Motor neuron (in vitro differentiated cells): ENCODE results near the gene SORCS1. TPM values are rescaled to one million over a fixed set of nuclear protein-coding genes. Genes with fewer than 3 reads are reported as not detected.

Experiments used
- ATAC-seq, 8 experiments: fragments of 200-7000 bp; cut with Tn5 transposase; replicated peaks in 6 of 8; 2 replicates each; pipeline ENCODE4 v1.8.0; 2021; ENCODE audit warnings: mild to moderate bottlenecking in 8 of 8, moderate library complexity in 8 of 8
- H3K27ac ChIP-seq, 2 donors: fragments of 250-450 bp; sonication (Bioruptor Pico); 2 replicates each; pipeline ENCODE4 v1.9.0; 2021; ENCODE audit warnings: antibody characterized with exemption in 2 of 2, mild to moderate bottlenecking in 2 of 2, moderate library complexity in 1 of 2
- H3K4me1 ChIP-seq, 2 donors: fragments of 250-450 bp; sonication (Bioruptor Pico); replicated peaks in 1 of 2; 2 replicates each; pipeline ENCODE4 v1.6.1; 2021; ENCODE audit warnings: antibody characterized with exemption in 2 of 2, mild to moderate bottlenecking in 2 of 2, moderate library complexity in 1 of 2
- H3K4me3 ChIP-seq, 5 donors: fragments of 250-450 bp; sonication (Bioruptor Pico); 2 replicates each; pipeline ENCODE4 v1.9.0; 2021; ENCODE audit warnings: antibody characterized with exemption in 5 of 5, mild to moderate bottlenecking in 5 of 5, moderate library complexity in 4 of 5
- WGBS, 10 experiments: fragments of 450-650 bp; shearing (Covaris generic); methylation state at CpG; one replicate each; pipeline ENCODE4 v1.0.0; 2022; 5-methylcytosine and 5-hydroxymethylcytosine counted together
- in situ Hi-C, 9 experiments: fragments of 400-800 bp; cut with MboI; loops; one replicate each; pipeline ENCODE4 v1.15.0; 2021; ENCODE audit warnings: low sequenced_read_pairs in 9 of 9, low pct_unique_long_range_greater_than_20kb in 2 of 9; ENCODE audit not compliant: unreplicated experiment in 9 of 9
- total RNA-seq, 8 experiments: library from RNA; unstranded; fragments of 300-600 nt; gene quantifications; 2 replicates each; pipeline versions ENCODE4 v1.2.3 to v1.2.4, GENCODE V29; 2022

Gene SORCS1
- total RNA-seq, 8 experiments from 2014 or later, result 0.27 to 17.0 (median 11.0) TPM

DNA sequence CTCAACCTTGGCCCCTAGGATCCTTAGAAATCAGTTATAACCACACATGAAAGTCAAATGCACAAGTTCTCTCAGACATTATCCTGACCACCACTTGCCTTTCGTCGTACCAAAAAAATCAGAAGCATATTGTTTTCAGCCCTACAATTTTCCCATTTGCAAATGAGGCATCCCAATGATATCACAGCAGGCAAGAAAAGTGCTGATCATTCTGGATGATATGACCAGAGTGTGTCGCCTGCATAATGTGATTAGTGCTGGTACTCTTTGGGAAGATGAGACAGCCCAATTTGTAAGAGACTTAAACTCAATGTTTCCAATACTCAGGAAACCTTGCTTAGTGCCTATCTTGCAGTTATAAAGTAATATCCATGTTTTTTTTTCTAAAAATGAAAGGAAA is 168.0 kb downstream of the SORCS1 start:
- no peak overlapping the region for H3K4me3 ChIP-seq
- H3K4me1 ChIP-seq, result peaks cover 0 to 28% of the 10 kb centered on the region in 2 donors
- 3 to 100% (median 97%) methylated on average over 1 to 3 of the region's 3 CpGs; no CpG with 5 or more reads in 3 of the 10 experiments for WGBS, 10 experiments
- in situ Hi-C loops, result no loop called here
- peak in 1 of 8 experiments; percentile 29 for ATAC-seq
- H3K27ac ChIP-seq, result no peak overlapping the region

DNA sequence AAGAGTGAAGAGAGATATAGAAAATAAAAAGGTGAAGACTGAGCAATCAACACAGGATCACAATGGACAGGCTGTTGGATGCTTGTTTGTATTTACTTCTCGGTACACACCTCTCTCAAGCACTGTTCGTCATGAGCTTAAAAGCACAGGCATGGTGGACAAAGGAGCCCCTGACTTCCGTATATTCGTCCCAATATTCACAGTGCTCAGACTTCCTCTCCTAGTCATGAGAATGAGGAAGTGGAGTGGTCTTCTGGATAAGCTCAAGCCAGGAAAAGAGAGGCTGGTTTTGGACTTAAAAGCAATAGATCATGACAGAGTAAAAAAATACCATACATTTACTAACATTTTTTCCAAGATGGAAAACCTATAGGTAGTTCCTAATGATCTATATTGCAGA is 172.5 kb downstream of the SORCS1 start:
- Histone ChIP-seq H3K4me3 (no peak overlapping the region), H3K4me1 (no peaks in the 10 kb centered on the region), H3K27ac (no peak overlapping the region)
- in situ Hi-C loops, result no loop called here
- 16 to 100% (median 86%) methylated on average over 1 to 4 of the region's 4 CpGs; no CpG with 5 or more reads in 1 of the 10 experiments for WGBS, 10 experiments
- ATAC-seq, result no peak

DNA sequence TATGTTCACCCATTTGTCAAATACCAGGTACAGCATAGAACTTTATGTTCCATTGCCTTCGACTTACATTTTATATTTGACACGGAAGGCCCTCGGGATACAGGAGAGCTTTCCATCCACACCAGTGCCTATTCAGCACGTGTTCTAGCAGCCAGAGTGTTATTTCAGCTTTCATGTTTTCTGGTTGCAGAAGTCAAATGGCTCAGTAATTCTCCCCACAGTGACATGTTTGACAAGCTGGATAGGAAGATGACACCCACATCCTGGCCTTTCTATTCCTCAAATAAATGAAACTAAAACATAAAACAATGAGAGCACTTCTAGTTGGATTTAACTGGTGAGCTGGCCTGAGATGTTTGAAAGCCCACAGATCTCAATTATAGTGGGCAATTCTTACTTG is 173.4 kb downstream of the SORCS1 start:
- H3K27ac ChIP-seq, result no peak overlapping the region
- no peaks in the 10 kb centered on the region for H3K4me1 ChIP-seq
- no peak for ATAC-seq
- H3K4me3 ChIP-seq, result no peak overlapping the region
- in situ Hi-C loops, result no loop called here
- 30 to 100% (median 75%) methylated on average over 1 to 4 of the region's 4 CpGs; no CpG with 5 or more reads in 1 of the 10 experiments for WGBS, 10 experiments

DNA sequence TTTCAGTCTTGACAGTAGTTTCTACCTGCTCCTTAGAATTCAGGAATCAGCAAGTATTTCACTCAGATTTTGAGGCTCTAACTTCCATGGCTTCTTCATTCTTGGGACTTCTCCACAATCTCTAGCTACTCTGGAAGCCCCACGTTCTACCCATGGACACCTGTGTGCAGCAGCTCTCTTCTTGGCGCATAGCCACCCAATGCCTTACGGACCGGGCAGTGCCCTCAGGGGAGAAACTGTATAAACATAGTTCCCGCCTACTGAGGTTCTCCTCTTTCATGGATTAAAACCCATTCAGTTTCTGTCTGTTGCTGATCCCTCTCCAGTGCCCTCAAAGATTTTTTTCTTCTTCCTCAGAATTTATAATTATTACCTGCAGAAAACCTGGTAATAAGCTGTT is 177.1 kb downstream of the SORCS1 start:
- ATAC-seq, result no peak
- Histone ChIP-seq H3K4me3 (no peak overlapping the region), H3K4me1 (peaks cover 0 to 2% of the 10 kb centered on the region in 2 donors), H3K27ac (no peak overlapping the region)
- 20 to 97% (median 76%) methylated on average over 1 to 5 of the region's 5 CpGs; no CpG with 5 or more reads in 2 of the 10 experiments for WGBS, 10 experiments
- in situ Hi-C loops, result no loop called here

DNA sequence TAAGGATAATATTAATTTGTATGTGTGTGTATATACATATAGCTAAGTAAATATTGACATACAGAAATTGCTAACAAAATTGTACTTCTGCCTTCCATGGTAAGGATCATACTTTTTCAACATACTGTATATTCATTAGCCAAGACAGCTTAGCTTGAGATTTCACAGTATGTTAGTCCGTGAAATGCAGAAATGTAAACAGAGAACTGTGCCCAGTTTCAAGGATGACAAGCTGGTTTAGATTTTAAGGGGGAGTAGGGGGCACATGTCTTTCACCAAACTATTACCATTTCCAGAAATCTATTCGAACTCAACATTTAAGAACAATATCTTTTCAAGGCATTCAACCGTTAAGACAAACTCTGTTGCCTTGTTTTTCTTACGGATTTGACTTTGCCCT is 182.2 kb downstream of the SORCS1 start:
- ATAC-seq, result no peak
- 13 to 96% (median 73%) methylated on average over 1 to 4 of the region's 4 CpGs; no CpG with 5 or more reads in 1 of the 10 experiments for WGBS, 10 experiments
- H3K4me1 ChIP-seq, result peaks cover 11 to 22% of the 10 kb centered on the region in 2 donors
- no peak overlapping the region for H3K4me3 ChIP-seq
- in situ Hi-C loops, result no loop called here
- no peak overlapping the region for H3K27ac ChIP-seq

DNA sequence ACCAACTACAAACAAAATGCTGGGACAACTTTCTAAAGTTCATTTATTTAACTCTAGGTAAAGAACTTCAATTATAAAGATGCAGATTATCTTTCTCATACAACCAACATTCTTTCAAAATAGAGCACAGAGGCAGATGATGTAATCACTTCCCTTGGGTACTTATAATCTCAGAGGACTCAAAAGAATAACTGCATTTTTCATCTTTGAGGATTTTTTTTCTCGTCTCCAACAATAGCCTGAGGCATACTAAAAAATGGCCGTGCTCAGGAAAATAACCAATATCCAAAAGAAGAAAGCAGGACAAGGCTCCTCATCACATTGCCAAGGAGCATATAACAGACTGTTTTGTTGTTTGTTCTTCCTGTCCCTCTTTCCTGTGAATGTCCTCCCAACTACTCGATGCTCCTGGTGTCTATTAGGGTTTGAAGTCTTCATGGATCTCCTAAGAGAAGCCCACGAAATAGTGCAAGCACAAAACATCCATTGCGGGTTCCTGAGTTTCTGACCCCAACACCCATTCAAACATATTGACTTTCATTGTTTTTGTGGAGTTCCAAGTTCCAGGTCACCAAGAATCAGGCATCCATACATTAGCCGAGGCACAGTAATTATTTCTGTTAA is 182.9 kb downstream of the SORCS1 start:
- in situ Hi-C loops, result no loop called here
- H3K4me1 ChIP-seq, result peaks cover 11 to 22% of the 10 kb centered on the region in 2 donors

DNA sequence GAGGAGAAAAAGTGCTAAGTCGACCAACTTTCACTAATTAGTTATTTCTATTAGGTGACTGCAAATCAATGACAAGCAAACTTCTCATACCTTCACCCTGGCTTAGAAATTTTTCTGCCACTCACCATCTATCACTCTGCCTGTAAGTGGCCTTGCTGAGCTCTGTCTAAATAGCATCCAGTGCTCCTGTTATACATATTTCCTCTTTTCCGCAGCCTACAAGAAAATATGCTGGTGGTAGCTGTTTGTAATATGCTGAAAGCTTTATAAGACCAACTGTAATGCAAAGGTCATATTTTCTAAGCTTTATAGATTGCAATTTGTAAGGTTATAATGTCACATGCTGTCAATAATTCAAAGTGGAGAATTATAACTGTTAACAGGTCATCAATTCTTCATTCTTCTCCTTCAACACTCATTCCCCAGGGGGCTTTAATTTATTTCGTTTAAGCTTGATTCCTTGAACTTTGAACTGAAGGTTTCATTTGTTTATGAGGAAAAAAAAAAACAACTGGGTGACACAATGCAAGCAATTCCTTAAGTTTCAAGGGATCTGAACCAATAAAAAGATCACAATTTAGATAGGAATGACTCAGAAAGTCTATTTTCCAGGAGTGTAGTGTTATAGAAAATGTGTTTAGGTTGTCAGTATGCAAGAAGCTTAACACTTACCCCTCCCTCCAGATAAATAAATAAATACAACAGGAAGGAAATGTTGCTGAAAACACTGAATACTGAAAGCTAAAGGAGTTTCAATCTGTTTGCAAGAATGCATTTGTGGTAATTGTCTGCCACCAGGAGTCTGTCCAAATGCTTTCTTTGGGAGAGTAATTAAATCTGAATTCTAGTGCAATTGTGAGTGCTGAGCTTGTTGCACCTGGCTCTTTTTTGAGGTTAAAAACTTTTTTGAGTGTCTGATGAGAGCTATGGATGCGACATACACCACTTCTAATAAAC is 183.7 kb downstream of the SORCS1 start:
- 15 to 64% (median 22%) methylated on average over 3 to 4 of the region's 4 CpGs; no CpG with 5 or more reads in 1 of the 10 experiments for WGBS, 10 experiments
- no peak overlapping the region for H3K27ac ChIP-seq
- no peak overlapping the region for H3K4me3 ChIP-seq
- in situ Hi-C loops, result no loop called here
- ATAC-seq, result peak in 6 of 8 experiments; percentile 49 to 91 (median 88)
- H3K4me1 ChIP-seq, result peaks cover 11 to 22% of the 10 kb centered on the region in 2 donors

More for the DNA sequence above, 182.9 kb downstream of the SORCS1 start:
- ATAC-seq, result peak in 2 of 8 experiments; percentile 14 to 28
- H3K4me3 ChIP-seq, result no peak overlapping the region
- H3K27ac ChIP-seq, result no peak overlapping the region
- WGBS, 10 experiments, result 0 to 100% (median 60%) methylated on average over 1 to 6 of the region's 6 CpGs; no CpG with 5 or more reads in 1 of the 10 experiments

DNA sequence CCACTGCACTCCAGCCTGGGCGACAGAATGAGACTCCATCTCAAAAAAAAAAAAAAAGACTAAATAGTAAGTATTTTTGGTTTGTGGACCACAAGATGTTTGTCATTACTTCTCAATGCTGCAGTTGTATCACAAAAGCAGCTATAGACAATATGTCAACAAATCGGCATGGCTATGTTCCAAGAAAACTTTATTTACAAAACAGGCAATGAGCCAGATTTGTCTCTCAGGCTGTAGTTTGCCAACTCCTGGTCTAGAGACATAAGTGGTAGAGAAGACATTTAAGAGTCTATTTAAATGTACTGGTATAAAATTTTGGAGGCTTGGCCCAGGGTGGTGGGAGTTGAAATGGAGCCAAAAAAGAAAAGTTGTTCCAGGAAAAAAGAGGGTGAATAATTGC is 185.8 kb downstream of the SORCS1 start:
- no peak overlapping the region for H3K27ac ChIP-seq
- no peak for ATAC-seq
- H3K4me1 ChIP-seq, result peaks cover 16 to 29% of the 10 kb centered on the region in 2 donors
- H3K4me3 ChIP-seq, result no peak overlapping the region
- in situ Hi-C loops, result no loop called here
- 0 to 100% (median 90%) methylated on average over 1 to 2 of the region's 2 CpGs; no CpG with 5 or more reads in 4 of the 10 experiments for WGBS, 10 experiments

DNA sequence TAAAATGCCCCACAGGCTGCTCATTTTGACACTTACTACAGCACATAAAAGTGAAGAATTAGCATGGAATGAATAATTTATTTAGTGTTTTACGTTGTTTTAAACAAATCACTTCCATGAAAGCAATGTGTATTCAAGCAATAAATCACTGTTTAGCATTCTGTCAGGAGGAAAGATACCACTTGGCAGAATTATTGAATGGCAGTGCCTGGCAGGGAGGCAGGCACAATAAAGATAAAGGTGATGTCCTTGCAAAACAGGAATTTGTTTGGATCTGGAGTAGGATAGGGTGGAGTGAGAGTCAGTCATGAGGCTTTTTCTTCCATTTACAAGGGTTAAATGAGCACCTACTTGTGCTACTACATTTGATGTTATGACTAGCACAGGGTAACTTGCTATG is 190.8 kb downstream of the SORCS1 start:
- ATAC-seq, result peak in 1 of 8 experiments; percentile 38
- 0 to 43% (median 0%) methylated on average over 1 of the region's 1 CpG; no CpG with 5 or more reads in 2 of the 10 experiments for WGBS, 10 experiments
- Histone ChIP-seq H3K27ac (no peak overlapping the region), H3K4me1 (peaks cover 13 to 21% of the 10 kb centered on the region in 2 donors), H3K4me3 (no peak overlapping the region)
- in situ Hi-C loops, result no loop called here

DNA sequence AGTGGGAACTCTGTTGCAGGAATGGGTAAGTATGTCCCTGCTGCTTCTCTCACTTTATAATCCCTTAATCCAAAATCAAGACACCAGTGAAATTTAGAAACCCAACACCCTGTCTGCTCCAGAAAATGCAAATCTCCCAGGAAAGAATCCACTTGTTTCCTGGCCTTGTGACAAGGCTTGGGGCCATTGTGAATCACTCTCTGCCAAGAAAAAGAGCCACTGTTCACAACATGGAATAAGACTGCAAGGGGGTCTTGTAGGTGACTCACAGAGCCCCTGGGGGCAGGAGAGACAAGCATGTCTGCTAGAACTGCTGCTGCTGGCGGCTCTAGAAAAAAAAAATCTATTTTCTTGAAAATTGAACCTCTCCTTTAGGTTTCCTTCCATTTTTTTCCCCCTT is 191.2 kb downstream of the SORCS1 start:
- WGBS, 10 experiments, result 0 to 50% (median 14%) methylated on average over 1 of the region's 1 CpG; no CpG with 5 or more reads in 6 of the 10 experiments
- in situ Hi-C loops, result no loop called here
- H3K4me3 ChIP-seq, result no peak overlapping the region
- ATAC-seq, result peak in 6 of 8 experiments; percentile 35 to 77 (median 46)
- H3K4me1 ChIP-seq, result peaks cover 13 to 21% of the 10 kb centered on the region in 2 donors
- H3K27ac ChIP-seq, result no peak overlapping the region

DNA sequence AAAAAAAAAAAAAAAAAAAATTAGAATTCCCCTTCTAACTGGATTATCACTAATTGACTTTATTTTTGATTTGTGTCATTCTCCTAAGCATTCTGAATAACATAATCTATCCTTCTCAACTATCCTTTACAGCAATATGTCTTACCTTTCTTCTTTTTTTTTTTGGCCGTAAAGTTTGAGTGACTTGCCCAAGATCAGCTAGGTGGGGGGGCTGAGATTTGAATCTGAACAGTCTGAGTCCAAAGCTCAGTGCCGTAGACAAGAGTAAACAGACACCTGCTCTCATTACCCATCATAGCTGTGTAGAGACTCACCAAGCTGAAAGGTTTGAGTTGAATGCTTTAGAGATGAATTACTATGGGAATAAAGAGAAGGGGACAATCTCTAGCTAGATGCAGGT is 192.1 kb downstream of the SORCS1 start:
- no peak overlapping the region for H3K4me3 ChIP-seq
- 13 to 100% (median 100%) methylated on average over 1 to 2 of the region's 2 CpGs; no CpG with 5 or more reads in 3 of the 10 experiments for WGBS, 10 experiments
- ATAC-seq, result no peak
- in situ Hi-C loops, result no loop called here
- H3K27ac ChIP-seq, result no peak overlapping the region
- peaks cover 13 to 21% of the 10 kb centered on the region in 2 donors for H3K4me1 ChIP-seq

DNA sequence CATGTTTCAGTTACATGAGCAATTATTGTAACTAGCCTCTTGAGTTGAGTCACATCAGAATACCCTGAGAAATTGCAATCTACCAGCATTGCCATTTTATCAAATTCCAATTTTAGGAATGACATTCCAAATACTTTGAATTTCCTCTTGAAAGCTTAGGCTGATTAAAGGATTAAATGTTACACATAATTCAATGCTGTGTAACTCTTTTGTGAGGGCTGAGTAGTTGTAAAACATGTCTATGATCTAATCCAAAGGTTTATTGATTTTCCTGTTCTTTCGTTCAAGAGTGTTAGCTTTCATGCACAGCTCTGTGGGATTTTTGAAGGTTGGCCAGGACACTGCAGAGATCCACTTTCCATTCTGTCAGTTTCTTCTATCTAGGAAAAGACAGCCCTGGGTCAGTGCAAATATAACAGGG is 193.1 kb downstream of the SORCS1 start:
- ATAC-seq, result peak in 5 of 8 experiments; percentile 52 to 84 (median 73)
- WGBS, 10 experiments, result 0 to 67% (median 27%) methylated on average over 1 of the region's 1 CpG; no CpG with 5 or more reads in 4 of the 10 experiments
- in situ Hi-C loops, result no loop called here
- Histone ChIP-seq H3K4me1 (peaks cover 13 to 21% of the 10 kb centered on the region in 2 donors), H3K4me3 (no peak overlapping the region), H3K27ac (no peak overlapping the region)

DNA sequence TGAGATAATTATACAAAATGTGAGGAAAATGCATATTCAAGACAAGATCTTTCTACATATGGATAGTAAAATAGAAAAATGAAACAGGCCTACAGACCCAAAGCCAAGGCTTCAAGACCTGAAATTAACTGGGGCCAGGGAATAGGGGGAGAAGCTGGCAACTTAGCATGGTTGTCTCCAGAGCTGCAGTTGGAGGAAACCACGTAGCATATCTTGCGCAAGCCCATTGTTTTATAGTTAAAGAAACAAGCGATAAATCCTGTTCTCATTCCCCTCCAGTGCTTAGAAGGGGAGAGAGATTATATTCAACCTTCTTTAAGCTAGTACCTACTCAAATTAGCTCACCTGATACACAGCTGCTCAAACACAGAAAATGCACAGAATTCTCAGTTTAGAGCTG is 197.1 kb downstream of the SORCS1 start:
- no peak overlapping the region for H3K4me3 ChIP-seq
- in situ Hi-C loops, result no loop called here
- 0 to 100% (median 78%) methylated on average over 1 to 3 of the region's 3 CpGs; no CpG with 5 or more reads in 1 of the 10 experiments for WGBS, 10 experiments
- ATAC-seq, result no peak
- H3K4me1 ChIP-seq, result peaks cover 0 to 11% of the 10 kb centered on the region in 2 donors
- H3K27ac ChIP-seq, result no peak overlapping the region
